Measurements from ENCODE around the gene FGF2. TPM values are rescaled to one million over a fixed set of nuclear protein-coding genes. Genes with fewer than 3 reads are reported as not detected.
"Not testable (repeated sequence)": the region's sequence is repeated elsewhere in the genome, so short reads cannot be mapped to it uniquely, and the experiment has no call there.

The FGF2 gene
- polyA plus RNA-seq, 5 donors: 5.7 to 9.1 (median 6.8) TPM

DNA sequence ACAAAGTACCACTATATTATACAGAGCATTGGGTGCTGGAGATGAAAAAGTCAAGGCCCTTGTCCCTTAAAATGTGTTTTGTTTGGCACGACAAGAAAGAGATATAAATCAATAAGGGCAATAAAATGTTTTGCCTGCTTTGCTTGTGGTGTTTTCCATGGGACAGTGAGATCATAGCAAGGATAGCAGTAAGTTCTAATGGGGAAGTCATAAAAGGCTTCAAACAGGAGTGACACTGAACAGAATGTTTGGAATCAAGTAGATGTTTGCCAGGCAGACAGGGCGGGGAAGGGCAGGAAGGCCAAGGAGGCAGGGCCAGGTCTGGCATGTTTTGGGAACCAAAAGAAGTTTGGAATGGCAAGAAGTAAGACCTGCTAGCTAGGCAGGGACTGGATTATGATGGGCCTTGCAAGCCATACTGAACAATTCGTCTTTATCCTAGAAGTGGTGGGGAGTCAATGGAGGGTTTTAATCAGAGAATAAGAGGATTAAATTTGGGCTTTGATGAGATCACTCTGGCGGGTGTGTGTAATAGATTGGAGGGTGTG, 16.4 kb downstream of the FGF2 start:
- no peak for DNase-seq

DNA sequence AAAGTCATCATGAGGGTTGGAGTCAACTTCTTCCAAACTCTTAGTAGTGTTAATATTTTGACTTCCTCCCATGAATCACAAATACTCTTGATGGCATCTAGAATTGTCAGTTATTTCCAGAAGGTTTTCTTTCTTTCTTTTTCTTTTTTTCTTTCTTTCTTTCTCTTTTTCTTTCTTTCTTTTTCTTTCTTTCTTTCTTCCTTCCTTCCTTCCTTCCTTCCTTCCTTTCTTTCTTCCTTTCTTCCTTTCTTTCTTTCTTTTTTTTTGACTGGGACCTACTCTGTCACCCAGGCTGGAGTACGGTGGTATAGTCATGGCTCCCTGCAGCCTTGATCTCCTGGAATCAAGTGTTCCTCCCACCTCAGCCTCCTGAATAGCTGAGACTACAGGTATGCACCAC, 17.8 kb downstream of the FGF2 start:
- not testable (repeated sequence) for DNase-seq

DNA sequence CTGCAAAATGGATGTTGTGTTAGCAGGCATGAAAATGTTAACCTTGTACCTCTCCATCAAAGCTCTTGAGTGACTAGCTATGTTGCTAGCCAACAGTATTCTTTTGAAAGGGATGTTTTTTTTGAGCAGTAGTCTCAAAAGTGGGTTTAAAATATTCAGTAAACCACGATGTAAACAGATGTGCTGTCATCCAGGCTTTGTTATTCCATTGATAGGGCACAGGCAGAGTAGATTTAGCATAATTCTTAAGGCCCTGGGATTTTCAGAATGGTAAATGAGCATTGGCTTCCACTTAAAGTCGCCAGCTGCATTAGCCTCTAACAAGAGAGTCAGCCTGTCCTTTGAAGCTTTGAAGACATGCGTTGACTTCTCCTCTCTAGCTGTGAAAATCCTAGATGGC, 18.4 kb downstream of the FGF2 start:
- DNase-seq: no peak

DNA sequence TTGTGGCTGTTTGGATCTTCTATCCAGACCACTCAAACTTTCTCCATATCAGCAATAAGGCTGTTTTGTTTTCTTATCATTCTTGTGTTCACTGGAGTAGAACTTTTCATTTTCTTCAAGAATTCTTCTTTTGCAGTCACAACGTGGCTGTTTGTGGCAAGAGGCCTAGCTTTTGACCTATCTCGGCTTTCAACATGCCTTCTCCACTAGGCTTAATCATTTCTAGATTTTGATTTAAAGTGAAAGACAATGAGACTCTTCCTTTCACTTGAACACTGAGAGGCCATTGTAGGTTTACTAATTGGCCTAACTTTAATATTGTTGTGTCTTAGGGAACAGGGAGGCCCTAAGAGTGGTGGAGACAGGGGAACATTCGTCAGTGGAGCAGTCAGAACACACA, 19.1 kb downstream of the FGF2 start:
- DNase-seq: no peak

DNA sequence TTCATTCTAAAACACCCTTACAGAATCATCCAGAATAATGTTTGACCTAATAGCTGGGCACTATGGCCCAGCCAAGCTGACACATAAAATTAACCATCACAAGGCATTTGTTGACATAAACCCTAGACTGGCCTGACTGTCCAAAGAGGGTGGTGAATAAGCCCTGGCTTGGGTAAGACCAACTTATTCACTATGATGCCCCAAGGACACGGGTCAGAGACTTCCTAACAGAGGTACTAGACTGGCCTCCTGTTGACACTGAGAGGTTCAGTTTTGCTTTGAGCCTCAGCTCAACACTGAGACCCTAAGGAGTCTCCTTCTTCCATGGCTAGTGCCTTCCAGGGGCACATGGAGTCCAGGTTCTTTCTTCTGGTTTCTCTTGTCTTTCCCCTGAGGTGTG, 21.3 kb downstream of the FGF2 start:
- DNase-seq: no peak

DNA sequence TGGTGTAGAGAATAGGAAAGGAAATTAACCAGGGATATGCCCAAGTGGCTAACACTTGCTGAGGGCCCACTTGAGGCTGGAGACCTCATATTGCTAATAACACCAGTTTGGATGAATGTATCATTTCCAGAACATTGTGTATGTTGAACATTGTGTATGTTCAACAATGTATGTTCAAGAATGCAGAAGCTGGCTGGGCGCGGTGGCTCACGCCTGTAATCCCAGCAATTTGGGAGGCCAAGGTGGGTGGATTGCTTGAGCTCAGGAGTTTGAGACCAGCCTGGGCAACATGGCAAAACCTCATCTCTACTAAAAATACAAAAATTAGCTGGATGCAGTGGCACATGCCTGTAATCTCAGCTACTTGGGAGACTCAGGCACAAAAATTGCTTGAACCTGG, 23.2 kb downstream of the FGF2 start:
- DNase-seq: not testable (repeated sequence)

DNA sequence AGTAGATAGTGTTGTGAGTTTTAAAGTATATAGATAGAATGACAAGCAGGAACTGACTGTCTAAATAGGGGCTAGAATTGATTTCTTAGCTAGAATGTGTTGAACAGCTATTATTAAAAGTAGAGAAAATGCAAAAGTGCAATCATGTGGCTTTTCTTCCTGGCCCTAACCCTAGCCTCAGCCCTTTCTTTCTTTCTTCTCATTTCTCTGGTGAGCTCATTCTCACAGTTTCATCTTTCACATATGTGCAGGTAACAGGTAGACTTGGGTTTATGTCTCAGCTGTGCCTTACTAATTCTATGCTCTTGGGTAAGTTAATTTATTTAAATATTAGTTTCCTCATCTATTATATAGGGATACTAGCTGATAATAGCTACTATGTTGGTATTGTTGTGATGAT, 24.9 kb downstream of the FGF2 start:
- no peak for DNase-seq

DNA sequence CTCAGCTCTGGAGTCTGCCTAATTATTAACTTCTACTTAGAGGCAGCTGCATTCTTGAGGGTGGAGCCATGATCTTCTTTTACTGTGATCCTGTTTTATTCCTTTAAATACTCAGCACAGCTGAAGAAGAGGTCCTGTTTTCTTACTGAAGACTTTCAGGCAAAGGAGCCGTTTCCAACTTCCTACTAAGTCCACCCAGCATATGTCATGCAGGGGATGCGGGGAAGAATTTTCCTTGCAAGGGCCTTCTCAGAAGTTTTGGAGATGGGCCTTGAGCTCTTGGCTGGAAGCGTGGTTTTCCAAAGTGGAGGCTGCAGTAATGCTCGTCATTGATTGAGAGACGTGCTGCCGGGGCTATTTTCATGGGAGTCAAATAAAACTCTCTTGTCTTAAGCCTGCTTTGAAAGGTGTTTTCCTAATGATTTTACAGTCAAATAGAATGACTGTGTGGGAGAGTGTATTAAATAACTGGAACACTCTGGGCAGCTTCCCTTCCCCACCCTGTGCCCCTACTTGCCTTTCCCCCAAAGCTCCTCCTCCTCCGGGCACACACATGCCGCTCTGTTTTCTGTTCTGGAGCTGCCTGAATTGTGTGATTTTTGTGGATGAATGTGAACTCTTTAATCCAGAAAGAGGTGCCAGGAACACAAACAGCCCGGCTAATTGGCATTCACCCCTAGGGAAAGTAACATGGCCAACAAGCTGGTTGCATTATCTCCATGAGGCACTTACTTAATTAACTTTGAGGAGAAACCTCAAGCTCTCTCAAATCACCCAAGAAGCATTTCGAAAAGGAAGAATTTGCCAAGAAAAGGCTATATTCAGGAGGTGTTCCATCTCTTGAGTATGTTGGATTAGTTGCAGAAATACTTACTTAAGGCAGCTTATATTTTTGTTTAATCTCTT, 28.1 kb downstream of the FGF2 start:
- DNase-seq: peak; percentile 53 to 65

DNA sequence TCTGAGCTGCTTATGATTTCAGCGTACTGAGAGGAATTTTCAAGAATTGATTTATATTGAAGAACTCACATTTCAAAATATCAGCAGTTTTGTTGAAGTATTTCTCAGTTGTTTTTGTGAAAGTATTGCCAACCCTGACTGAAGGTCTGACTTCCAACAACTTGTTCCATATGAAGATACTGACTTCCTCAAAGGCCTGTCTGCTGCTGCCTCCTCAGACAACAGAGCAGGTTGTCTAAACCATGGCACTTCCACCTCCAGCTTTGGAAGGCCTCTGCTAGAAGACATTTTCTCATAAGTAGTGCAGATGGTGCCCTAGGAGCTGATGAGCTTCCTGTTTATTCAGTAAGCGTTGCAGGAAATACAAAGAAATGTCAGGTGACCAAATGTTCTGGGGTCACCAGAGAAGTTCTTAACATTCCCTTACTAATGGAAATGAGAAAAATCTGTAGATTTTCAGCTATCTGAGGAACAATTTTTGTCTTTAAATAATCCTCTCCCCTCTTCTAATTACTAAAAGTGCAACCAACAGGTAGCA, 28.8 kb downstream of the FGF2 start:
- DNase-seq: peak in 1 of 2 donors; percentile 4

DNA sequence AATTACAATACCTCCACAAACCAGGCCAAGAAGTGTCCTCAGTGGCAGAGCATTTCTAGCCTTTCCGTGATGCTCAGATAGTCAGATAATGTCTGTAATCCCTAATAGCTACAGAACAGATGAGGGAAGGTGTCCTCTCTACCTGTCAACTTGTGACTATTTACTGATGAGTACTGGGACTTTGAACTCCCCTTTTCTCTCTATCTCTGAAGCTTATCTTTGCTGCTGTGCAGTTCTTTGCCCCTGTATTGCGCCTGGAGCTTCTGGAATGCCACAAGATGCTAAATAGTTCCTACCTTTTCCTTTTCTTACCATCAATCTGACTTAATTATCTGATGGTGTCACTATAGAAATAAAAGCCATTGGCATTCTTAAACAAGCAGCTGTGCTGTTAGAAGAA, 30.5 kb downstream of the FGF2 start:
- DNase-seq: no peak

DNA sequence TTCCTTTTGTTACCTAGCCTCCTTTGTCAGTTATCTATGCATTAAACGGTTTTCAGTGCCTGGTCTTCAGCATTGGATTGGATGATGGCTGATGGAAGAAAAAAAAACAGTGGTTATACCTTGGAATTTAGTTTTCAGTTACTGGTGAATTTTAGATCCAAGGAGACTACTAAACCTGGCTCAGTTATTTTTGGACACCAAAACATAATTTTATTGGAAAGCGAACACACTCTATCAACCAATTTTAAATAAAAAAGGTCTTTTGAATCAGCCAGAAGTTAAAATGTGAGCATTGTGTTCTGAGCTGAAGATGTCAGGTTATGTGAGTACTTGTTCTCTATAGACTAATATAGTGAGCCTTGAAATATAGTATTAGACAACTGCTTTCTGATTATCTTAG, 32.1 kb downstream of the FGF2 start:
- no peak for DNase-seq

DNA sequence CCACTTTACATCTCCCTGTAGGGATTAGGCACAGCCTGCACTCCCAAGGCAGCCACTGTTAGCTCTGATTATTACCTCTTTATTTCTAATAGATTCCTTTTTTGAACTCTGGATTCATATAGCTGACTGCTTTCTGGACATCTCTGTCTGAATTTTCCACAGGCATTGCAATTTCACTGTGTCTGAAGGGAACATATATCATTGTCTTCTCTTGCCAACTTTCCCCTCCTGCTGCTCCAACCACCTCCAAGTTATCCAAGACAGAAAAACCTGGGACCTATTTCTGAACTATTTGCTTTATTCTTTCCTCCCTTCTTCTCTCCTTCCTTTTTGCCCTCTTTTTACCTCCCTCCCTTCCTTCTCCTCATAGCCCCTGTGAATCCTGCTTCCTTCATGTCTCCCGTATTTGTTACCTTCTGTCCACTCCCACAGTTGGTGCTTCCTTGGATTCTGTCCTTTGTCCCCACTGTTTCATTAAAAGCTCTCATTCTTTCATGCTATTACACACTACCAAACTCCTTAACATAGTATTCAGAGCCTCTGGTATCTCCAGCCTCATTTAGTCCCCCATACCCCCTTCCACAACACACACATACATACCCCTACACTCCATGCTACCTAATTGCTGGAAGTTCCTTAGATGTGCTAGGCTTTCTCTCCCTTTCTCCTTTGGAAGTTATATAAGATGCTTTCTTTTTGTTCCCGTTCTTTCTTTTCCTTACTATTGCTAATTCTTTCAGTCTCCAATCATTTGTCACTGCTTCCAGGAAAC, 34.7 kb downstream of the FGF2 start:
- DNase-seq: no peak

DNA sequence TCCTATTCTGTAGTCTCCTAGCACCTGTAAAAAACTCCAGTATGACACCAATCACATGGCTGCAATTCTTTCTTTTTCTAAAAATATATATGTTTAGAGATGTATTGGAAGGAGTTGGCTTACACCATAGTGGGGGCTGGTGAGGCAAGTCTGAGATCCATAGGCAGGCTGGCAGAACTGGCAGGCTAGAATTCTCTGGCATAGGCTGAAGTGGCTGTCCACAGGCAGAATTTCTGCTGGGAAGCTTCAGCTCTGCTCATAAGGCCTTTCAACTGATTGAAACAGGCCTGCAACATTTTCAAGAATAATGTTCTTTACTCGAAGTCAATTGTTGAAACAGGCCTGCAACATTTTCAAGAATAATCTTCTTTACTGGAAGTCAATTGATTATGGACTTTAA, 37.0 kb downstream of the FGF2 start:
- no peak for DNase-seq

DNA sequence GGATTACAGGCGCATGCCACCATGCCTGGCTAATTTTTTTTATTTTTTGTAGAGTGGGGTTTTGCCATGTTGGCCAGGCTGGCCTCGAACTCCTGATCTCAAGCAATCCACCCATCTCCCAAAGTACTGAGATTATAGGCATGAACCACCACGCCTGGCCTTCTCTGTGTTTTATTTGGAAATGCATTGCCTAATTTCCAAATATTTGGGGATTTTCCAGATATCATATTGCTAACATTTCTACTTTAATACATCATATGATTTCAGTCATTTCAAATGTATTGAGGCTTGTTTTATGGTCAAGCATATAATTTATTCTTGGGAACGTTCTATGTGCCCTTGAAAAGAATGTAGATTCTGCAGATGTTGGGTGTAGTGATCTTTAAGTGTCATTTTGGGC, 38.8 kb downstream of the FGF2 start:
- DNase-seq: no peak

DNA sequence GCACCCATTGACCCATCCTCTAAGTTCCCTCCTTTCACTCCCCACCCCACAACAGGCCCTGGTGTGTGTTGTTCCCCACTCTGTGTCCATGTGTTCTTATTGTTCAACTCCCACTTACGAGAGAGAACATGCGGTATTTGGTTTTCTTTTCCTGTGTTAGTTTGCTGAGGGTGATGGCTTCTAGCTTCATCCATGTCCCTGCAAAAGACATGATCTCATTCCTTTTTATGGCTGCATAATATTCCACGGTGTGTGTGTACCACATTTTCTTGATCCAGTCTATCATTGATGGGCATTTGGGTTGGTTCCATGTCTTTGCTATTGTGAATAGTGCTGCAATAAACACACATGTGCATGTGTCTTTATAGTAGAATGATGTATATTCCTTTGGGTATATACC, 41.6 kb downstream of the FGF2 start:
- not testable (repeated sequence) for DNase-seq

DNA sequence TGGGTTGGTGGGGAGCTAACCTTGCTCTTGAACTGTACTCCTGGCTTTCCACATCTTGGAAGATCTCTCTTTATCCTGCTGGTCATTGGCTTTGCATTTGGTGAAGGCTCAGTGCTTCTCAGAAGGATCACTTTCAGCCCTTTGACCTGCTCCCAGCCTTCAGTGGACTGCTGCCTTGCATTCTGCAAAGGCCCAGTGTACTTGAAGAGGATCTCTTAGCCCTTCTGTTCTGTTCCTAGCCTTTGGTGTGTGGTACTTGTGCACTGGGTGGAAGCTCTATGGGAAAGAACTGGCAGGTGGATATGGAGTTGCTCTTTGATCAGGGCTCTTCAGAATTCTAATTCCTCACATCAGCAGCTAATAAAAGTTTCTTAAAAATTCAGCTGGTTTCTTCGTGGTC, 46.5 kb downstream of the FGF2 start:
- DNase-seq: no peak

DNA sequence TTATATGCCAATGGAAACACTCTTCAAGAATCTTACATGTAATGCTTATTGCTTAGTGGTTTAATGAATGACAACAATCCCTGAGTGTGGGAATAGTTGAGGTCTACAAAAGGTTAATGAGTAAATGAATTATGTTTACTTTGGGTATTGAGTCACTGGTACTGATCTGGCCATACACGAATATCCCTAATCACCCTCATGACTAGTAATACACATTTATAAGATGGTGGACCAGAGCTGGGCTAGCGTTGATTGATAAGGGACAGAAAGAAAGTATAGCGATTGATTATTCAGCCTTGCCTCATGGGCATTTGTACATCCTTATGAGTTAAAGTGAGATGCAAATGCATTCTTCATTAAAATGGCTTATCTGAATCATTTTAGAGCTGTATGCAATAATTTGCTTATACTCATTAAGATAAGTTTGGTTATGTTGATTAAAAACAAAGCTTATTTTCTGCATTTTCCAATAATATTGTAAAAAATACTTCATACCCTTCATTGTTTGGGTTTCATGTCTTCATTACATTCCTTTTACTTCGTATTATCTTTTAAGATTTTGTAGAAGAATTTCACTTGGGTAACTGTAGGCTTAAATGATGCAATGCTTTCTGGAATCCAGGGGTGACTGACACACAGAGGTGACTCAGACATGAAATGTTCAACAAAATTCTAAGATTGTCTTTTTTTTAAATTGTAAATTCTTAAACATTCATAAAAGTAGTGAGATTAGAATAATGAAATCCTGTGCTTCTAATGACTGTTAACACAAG, 47.4 kb downstream of the FGF2 start:
- DNase-seq: no peak

DNA sequence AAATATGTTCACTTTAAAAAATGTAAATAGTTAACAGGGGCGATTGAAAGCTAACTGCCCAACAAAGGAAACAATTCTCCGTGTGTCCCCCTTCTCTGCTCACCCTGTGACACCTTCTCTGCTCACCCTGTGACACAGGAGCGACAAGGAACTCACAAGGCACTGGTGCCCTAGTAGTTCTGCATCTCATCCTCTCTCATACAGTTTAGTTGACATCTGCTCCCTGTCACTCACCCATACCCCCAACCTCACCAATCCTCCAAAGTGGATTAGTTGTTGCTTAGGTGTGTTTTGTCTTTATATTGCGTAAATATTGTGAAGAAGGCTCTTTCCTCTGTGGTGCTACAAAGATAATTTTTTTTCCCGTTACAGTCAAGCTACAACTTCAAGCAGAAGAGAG, 49.3 kb downstream of the FGF2 start:
- DNase-seq: no peak

DNA sequence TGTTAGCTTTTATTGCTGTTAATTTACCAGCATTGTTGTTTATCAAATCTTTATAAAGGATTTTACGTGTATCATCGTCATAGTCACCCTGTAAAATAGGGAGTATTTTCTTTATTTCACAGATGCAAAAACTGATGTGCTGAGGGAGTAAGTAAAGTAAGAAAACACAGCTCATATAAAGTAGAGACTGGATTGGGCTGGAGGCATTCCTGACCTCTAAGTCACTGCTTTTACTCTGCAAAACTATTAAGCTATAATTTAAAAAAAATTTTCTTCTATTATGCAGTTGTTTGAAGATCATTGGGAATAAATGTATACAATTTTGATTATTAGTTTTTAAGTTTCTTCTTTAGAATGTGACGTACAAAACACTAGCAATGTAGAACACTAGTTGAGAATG, 49.8 kb downstream of the FGF2 start:
- DNase-seq: no peak

DNA sequence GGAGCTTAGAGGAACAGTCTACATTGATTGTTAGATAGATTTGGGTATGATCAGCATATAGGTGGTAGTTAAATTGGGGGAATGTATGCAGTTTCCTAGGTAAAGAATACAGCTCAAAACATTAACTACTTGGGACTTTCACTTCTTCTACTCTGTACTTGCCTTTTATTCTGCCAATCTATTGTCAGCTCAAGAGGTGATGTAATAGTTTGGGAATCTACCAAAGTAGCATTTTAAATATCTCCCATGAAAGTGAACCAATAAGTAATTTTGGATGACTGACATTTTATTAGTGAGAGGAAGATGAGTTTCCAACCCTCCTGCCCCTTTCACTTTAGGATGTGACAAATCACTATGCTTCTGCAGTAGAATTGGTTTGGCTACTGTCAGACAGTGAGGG, 52.4 kb downstream of the FGF2 start:
- DNase-seq: no peak

DNA sequence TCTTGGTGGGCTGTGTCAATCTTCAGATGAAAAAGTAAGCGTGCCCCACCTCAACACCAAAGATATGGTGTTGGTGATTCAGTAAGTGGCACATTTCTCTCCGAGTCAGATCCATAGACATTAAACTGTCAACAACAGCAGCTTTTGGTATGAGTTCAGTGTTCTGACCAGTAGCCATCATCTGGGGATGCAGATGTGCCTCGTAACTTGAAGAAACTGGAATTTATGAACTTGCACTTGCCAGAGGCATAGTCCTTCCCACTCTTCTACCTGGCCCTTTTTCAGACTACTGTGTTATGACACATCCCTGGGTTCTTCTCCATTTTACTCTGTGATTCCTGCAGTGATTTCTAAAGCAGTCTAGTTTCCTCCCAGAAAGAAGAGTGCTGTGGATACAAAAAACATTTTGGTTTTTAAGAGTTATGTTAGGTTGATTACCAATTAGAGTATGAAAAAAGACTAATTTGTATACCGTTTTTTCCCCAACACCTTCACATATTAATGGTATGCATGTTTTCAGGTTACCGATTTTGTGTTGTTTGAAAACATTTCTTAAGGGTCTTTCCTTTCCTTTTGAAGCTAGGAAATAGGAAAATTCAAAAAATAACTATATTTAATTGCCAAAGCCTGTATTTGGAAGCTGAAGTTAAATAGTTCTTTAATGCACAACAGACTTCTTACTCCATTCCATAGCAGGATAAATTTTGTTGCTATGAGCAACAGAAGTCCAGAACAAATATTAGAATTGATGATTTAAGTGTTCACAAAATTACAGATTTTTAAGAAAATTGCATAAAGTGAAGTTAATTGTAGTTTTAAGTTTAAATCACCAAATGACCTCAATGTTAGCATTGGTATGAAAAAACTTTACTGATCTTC, 56.5 kb downstream of the FGF2 start:
- DNase-seq: no peak
